HG03558 (cell line): ENCODE data around the gene NSFL1C.
"Not testable (repeated sequence)": the region's sequence is repeated elsewhere in the genome, so short reads cannot be mapped to it uniquely, and the experiment has no call there.

Experiments
- ATAC-seq: cut with Tn5 transposase; IDR thresholded peaks from one replicate; pipeline ENCODE4 v1.9.1; 2021; ENCODE audit warnings: moderate number of reproducible peaks; ENCODE audit not compliant: unreplicated experiment; ENCODE audit errors: extremely low read depth

Gene NSFL1C

DNA sequence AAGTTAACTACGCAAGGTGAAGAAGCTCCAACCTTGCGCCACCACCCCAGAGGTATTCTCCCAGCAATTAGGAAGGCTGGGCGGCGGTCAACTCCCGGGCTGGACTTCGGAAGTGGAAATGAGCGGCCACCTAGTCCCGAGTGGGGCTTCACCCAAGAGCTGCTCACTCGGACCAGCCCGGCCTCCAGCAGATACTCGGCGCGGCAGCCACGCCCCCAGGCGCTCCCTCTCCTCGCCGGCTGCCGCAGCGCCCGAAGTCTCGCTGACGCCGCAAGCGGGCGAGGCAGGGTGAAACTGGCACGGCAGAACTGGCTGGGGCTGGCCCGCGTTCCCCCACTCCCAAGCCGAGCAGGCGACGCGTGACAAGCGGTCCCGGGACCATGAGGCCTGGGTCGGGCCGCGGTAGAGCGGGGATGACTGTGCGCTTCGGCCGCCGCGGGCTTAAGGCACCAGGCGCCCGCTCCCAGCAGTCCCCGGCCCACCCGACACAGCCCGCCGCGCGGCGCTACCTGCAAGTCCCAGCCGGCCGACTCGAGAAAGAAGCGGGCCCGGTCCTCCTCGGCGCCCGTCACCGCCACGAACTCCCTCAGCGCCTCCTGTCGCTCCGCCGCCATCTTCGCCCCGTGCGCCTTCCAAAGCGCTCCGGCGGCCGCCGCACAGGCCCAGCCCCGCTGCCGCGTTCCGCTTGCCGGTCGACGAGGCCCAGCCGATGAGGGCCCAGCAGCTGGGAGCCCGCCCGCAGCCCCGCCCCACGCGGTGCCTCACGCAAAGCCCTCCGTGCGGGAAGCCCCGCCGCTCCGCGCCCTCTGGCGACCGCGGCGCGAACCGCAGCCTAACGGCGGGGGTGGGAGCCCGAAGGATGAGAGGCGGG, at the start of gene NSFL1C:
TSS of gene NSFL1C (minus strand) at position 639 of the 871 bp plus-strand sequence. CDS start at position 614, 25 bp downstream.
- peak; percentile 73 for ATAC-seq

DNA sequence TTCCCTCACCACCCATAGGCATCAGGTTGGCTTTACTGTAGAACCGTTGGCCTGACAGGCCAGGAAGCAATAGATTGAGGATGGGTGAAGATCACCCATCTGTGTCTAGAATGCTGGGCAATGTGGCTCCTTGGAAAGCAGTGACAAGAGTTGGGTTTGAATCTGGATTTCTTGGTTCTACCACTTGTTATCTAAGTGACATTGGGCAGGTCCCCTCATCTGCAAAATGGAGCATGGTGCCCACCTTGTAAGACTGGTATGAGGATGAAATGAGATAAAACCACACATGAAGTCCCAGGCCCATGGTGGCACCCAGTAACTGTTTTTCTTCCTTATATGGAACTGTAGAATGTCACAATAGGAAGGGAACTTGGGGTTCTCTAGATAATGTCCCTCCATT, 47.2 kb upstream of the NSFL1C start:
- ATAC-seq: no peak

DNA sequence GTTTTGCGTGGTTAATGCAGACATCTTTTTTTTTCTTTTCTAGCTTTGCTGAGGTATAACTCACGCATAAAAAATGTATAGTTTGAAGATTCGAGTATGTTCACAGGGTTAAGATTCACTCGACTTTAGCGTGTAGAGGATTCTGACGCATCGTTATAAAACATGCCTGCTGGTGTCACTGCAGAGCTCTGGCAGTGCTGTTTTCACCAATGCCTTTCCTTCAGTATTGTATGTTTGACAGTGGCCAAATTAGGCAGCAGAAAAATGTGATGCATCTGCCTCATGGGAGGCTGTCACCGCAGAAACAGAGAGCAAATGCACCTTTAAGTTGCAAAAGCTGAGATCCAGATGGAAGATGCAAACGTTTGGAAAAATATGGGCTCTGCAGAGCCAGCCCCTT, 42.6 kb upstream of the NSFL1C start:
- no peak for ATAC-seq

DNA sequence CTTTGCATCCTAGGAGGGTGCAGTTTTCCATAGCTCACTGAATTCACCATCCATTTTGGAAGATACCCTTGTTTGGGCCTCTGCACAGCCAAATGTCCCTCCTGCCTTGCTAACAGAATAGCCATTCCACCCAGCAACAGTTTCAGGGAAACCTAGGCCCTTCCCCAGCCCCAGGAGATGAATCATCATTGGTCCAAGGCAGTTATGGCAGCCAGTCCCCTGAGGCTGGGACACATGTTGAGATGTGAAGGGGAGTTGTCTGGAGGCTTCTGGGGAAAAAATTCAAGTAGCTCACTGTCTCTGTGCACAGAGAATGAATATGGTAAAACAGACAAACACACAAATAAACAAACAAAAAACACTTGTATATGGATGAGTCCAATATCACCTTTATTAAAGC, 41.9 kb upstream of the NSFL1C start:
- ATAC-seq: no peak

DNA sequence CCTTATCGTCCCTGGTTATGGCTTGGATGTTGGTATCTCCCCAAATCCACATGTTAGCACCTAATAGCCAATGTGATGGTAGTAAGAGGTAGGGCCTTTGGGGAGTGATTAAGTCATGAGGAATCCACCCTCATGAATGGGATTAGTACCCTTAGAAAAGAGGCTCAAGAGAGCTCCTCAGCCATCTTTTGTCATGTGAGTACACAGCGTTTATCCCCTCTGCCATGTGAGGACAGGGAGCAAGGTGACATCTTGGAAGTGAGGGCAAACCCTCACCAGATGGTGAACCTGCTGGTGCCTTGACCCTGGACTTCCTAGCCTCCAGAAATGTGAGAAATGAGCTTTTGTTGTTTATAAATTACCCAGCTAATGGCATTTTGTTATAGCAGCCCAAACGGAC, 40.6 kb upstream of the NSFL1C start:
- ATAC-seq: no peak

DNA sequence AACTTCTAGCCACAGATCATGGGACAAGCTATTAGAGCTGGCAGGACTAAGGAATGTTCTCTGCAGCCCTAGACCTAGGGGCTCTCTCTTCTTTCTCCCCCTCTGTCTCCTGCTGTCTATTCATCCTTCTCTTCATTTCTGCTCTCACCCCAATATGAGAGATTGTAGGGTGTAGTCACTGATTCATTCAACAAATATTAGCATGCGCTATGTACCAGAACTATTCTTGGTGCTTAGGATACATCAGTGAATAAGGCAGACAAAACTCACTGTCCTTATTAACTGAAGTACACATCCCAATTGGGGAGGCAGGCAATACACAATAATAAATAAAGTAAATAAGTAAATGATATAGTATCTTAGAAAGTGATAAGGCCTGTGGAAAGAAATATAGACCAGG, 39.2 kb upstream of the NSFL1C start:
- no peak for ATAC-seq

DNA sequence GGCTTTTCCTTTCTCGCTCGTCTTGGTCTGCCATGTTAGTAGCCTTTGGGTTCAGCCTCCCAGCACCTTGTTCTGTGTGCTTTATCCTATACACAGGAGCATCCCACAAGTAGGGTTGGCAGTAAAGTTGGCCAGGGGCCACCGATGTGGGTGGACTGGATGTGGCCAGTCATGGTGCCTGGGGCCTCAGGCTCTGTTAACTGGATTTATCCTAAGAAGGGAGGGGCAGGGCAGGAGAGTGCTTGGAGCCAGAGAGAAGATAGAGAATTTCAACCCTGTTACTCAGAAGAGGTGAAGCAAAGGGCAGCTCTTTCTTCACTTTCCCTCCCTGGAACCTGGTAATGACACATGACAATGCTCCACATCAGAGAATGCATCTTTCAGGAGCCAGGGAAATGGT, 38.7 kb upstream of the NSFL1C start:
- no peak for ATAC-seq

DNA sequence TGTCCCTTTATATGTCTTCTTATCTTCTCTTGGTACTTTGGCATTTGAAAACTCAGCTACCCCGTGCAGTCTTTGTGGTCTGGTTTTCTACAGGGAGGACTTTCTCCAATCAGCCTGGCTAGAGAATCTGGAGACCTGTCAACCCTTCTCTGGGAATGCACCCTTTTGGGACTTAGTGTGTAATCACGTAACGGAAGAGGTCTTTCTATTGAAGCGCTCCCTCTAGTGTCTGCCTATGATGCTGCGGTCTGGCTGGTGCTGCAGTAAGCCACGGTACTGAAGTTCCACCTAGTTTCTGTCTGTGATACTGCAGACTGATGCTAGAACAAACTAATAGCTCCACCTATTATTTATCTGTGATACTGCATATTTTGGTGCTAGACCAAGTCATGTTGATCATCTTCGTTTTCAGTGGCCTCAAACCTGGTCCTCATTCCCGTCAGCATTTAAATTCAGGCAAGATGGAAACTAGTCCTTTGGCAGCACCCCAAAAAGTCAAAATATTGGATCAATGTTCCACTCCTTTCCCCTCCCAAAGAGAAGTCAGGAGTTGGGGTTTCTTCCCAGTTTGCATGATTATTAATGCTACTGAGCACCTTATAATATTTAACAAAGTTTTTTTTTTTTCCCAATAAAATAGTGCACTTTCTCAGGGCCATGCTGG, 37.0 kb upstream of the NSFL1C start:
- ATAC-seq: peak; percentile 70

DNA sequence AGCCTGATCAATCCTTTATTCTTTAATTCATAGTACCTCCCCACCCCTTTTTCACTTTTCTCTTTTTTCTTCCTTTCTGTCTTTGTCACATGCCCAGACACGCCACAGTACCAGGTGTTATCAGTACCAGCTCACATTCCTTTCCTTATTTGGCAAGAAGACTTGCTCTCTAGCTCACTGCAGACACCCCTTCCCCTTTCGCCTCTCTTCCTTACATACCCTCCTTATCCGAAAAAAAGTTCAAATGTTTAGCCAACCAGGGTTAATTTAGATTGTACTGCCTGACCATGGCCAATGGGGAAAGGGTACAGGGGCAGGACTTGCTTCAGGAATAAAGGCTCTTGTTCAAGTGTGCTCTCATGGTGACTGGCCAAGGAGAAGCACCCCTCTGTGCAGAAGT, 33.8 kb upstream of the NSFL1C start:
- ATAC-seq: no peak

DNA sequence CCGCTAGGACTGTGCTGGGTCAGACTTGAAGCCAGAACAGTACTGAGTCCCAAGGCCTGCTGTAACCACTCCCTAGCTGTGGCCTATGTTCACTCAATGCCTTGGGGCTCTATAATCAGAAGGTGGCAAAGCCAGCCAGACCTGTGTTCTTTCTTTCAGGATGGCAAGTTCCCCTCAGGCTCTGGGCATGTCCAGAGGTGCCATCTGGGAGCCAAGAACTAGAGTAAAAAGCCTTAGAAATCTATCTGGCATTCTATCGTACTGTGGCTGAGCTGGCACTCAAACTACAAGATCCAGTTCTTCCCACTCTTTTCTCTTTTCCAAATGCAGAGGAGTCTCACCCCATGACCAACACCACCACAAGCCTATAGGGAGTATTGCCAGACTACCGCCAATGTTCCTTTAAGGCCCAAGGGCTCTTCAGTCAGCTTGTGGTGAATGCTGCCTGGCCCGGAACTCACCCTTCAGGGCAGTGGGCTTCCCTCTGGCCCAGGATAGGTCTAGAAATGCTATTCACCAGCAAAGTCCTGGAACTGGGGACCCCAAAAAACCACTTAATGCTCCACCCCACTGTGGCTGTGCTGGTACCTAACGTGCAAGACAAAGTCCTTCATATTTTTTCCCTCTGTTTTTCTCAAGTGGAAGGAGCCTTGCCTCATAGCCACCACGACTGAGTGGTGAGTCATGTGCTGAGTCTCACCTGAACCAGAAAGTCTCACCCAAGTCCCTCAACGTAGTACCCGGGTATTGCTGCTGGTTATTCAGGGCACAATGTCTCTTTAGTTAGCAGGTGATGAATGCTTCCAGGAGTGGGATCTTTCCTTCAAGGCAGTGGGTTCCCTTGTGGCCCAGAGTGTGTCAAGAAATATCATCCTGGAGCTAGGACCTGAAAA, 33.1 kb upstream of the NSFL1C start:
- ATAC-seq: no peak

DNA sequence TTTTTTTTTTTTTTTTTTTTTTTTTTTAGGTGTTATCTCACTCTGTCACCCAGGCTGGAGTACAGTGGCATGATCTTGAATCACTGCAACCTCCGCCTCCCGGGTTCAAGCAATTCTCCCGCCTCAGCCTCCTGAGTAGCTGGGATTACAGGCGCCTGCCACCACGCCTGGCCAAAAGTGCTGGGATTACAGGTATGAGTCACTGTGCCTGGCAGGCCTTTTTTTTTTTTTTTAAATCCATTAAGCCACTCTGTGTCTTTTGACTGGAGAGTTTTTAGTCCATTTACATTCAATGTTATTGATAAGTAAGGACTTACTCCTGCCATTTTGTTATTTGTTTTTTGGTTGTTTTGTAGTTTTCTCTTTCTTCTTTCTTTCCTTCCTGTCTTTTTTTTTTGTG, 30.7 kb upstream of the NSFL1C start:
- ATAC-seq: not testable (repeated sequence)

DNA sequence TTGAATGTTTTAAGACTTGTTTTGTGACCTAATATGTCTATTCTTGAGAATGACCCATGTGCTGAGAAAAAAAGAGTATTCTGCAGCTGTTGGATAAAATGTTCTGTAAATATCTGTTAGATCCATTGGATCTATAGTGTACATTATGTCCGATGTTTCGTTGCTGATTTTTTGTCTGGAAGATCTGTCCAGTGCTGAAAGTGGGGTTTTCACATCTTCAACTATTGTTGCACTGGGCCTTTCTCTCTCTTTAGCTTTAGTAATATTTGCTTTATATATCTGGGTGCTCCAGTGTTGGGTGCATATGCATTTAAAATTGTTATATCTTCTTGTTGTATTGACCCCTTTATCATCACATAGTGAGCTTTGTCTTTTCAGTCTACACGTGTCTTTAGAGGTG, 30.3 kb upstream of the NSFL1C start:
- no peak for ATAC-seq

DNA sequence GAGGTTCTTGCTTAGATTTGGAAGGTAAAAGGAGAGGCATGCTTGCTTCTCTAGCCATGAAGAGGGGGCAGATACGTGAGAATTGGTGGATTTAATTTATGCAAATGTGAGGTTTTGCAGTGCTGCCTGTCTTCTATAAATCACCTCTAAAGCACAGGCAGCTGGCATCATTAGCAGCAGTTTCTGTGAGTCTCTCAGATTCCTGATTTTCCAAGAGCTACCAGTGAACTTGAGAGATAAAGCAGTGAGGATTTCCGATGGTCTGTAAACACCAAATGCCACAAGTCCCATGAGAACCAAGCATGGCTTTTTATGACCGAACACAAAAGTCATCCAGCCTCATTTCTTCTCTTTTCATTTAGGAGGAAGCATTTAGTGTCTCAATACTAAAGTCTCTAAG, 27.8 kb upstream of the NSFL1C start:
- ATAC-seq: no peak

DNA sequence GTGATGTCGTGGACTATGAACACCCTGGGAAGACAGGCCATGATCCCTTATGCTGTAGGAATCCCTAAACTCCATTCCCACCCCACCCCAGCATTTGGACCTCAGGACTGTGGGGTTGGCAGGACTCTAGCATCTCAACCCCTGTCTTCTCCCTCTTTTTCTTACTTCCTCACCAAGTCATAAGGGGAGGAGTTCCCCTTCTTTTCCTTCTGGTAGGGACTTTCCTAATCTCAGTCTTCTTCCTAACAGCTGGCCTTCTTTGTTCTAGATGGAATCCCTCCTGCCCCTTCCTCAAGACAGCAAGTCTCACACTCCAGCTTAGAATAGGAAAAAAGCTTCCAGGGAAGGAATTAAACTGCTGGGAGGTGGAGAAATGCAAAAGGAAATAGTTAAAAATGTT, 26.9 kb upstream of the NSFL1C start:
- no peak for ATAC-seq

DNA sequence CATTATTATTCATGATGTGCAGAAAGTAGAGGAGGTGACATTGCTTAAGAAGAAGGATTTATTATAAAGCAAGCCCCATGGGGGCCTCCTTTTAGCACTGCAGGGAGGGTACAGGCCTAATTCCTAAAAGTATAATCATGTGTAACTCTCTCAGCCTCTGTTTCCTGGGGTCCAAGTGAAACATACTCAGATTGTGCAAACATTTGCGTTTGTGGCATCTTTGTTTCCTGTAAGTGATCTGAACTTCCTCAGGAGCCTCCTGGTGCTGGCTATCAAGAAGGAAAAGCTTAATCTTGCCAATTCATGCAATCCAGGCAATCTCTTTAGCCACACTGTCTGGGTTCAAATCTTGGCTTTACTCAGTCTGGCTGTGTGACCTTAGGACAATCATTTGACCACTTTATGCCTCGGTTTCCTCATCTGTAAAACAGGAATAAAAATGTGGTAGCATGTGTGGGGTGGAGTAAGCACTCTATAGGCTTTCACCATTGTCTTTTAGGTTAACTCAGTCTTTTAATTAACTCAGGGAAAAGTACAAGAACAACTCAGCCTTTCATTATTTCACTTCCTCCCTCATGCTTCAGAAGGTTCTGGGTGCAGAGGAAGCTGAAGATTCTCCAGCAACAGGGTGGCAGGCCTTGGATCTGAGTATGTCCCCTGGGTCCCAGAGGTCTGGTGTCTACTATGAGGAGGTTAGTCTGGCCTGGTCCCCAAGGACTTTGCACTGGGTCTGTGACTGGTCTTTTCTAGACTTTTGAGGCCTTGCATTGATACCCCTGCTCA, 25.4 kb upstream of the NSFL1C start:
- ATAC-seq: no peak

DNA sequence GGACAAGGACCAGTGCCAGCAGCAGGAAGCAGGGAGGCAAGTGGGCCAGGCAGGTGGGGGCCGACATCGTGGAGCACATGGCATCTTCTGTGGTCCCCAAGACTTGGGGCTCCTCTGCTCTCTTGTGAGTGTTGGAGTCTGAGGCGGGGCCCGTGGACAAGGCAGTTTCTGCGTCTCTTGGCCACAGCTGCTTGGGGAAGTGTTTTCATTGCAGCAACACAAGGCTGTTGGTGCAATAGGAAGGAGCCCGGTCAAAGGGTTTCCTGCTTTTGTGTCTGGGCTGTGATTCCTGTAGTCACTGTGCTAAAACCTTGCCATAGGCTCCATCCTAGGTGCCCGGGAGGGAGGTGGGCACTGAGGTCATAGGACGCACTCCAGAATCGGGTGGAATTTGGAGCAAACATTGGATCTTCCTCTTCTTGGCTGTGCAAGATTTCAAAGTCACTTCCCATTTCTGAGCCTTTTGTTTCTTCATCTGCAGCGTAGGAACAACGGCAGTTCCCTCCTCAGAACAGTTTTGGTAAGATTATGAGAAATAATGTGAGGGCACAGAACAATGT, 24.7 kb upstream of the NSFL1C start, which contains the start of gene SIRPB2:
TSS of gene SIRPB2 (minus strand) at position 140 of the 560 bp plus-strand sequence. CDS start at position 79, 61 bp downstream.
- no peak for ATAC-seq

DNA sequence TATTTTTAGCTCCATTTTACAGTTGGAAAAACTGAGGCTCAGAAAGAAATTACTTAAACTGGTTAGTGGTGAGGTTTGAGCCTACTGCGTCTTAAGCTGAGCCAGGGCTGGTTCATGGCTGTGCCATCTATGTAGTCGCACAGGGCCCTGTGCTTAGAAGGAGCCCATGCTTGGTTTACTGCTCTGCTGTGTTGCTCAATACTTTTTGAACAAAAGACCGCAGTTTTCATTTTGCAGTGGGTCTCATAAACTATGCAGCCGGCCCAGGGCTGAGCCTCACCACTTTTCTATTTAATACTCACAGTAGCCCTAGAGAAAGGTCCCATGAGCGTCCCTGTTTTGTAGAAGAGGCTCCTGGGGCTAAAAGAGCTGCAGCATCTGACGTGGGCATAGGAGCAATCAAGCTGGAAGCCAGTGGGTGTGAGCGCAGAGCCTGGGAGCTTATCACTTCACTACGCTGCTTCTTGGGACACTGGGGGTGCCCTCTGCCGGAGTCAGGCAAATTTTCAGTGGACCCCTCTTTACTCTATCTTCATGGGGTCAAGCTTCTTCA, 24.1 kb upstream of the NSFL1C start:
- ATAC-seq: no peak

DNA sequence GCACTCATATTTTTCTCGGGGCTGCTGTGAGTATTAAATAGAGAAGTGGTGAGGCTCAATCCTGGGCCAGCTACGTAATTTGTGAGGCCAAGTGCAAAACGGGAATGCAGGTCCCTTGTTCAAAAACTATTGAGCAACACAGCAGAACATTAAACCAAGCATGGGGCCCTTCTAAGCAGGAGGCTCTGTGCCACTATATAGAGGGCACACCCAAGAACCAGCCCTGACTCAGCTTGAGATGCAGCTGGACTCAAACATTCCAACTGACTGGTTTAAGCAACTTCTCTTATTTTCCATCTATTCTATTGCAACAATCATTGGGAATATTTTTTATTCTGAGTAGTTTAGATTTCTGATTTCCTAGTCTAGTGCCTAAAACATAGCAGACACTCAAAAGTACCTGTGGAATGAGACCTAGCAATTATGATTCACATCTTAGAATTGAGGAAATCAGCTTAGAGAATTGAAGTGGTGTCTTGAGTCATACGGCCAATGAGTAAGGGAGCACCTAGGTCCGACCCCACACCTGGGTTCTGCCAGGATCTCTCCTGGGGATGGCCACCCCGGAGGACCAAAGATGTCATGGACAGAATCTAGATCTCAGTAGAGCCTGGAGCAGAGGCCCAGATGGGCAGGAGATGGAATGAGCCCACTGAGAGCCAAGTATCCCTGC, 23.3 kb upstream of the NSFL1C start:
- no peak for ATAC-seq

DNA sequence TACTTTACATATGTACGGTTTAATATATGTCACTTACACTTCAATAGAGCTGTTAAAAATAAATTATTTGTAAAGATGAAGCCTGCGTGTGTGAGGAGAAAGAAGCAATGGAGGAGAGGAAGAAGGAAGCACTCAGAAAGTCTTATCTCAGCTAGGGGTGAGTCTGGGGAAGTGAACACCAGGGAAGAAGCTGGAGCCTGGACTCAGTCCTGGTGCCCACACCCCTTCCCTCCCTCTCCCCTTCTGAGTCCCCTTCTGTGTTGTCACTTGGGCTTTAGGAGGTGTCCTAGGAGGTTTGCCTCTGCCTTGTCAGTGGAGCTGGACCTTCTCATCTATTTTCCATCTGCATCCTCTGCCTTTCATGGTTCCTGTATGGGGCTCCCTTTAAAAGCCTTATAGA, 22.7 kb upstream of the NSFL1C start:
- no peak for ATAC-seq
